ENCODE data around the gene SGTB.

DNA sequence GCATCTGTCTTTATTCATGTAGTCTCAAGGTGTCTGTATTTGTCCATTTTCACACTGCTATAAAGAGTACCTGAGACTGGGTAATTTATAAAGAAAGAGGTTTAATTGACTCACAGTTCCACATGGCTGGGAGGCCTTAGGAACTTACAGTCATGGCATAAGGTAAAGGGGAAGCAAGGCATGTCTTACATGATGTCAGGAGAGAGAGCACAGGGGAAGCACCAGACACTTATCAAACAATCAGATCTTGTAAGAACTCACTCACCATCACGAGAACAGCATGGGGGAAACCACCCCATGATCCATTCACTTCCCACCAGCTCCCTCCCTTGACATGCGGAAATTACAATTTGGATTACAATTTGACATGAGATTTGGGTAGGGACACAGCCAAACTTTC lies 44.3 kb upstream of the SGTB start:
- TF ChIP-seq, protein P1, sequence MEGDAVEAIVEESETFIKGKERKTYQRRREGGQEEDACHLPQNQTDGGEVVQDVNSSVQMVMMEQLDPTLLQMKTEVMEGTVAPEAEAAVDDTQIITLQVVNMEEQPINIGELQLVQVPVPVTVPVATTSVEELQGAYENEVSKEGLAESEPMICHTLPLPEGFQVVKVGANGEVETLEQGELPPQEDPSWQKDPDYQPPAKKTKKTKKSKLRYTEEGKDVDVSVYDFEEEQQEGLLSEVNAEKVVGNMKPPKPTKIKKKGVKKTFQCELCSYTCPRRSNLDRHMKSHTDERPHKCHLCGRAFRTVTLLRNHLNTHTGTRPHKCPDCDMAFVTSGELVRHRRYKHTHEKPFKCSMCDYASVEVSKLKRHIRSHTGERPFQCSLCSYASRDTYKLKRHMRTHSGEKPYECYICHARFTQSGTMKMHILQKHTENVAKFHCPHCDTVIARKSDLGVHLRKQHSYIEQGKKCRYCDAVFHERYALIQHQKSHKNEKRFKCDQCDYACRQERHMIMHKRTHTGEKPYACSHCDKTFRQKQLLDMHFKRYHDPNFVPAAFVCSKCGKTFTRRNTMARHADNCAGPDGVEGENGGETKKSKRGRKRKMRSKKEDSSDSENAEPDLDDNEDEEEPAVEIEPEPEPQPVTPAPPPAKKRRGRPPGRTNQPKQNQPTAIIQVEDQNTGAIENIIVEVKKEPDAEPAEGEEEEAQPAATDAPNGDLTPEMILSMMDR (IDR thresholded peaks at IDR 0.05), result no peak
- TF ChIP-seq POLR2A (IDR thresholded peaks at IDR 0.05) (no peak), POLR2AphosphoS5 (IDR thresholded peaks at IDR 0.05; ENCODE audit: insufficient read depth in 1 of 2, low read depth in 1 of 2) (no peak)
